Measurements from ENCODE around the gene DNAJC13.
A peak's percentile ranks its signal among the peaks of the same experiment; 100 is the strongest.

The DNAJC13 gene

DNA sequence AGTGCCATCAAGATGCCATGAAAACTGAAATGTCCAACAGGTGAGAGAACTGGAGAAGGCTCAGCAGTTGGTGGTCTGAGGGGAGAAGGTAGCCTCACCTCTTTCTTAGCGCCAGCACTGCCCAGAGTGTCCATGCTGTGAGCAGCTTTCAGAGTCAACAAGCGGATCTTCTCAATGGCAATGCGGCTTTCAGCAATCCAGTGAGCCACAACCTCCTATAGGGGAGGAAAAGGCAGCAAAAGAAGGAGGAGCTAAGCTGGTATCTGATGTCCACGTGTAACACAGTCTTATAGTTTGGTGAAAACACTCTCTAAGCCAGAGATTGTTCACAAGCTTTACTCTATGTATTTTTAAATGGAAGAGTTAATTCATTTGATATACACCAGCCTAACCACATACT lies 143.7 kb downstream of the DNAJC13 start:
- TF ChIP-seq, protein P1, sequence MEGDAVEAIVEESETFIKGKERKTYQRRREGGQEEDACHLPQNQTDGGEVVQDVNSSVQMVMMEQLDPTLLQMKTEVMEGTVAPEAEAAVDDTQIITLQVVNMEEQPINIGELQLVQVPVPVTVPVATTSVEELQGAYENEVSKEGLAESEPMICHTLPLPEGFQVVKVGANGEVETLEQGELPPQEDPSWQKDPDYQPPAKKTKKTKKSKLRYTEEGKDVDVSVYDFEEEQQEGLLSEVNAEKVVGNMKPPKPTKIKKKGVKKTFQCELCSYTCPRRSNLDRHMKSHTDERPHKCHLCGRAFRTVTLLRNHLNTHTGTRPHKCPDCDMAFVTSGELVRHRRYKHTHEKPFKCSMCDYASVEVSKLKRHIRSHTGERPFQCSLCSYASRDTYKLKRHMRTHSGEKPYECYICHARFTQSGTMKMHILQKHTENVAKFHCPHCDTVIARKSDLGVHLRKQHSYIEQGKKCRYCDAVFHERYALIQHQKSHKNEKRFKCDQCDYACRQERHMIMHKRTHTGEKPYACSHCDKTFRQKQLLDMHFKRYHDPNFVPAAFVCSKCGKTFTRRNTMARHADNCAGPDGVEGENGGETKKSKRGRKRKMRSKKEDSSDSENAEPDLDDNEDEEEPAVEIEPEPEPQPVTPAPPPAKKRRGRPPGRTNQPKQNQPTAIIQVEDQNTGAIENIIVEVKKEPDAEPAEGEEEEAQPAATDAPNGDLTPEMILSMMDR (IDR thresholded peaks at IDR 0.05), result no peak
- Histone ChIP-seq H3K27ac (no peak overlapping the region), H3K4me3 (no peak overlapping the region)
- no peak for DNase-seq (ENCODE audit: low spot score)

DNA sequence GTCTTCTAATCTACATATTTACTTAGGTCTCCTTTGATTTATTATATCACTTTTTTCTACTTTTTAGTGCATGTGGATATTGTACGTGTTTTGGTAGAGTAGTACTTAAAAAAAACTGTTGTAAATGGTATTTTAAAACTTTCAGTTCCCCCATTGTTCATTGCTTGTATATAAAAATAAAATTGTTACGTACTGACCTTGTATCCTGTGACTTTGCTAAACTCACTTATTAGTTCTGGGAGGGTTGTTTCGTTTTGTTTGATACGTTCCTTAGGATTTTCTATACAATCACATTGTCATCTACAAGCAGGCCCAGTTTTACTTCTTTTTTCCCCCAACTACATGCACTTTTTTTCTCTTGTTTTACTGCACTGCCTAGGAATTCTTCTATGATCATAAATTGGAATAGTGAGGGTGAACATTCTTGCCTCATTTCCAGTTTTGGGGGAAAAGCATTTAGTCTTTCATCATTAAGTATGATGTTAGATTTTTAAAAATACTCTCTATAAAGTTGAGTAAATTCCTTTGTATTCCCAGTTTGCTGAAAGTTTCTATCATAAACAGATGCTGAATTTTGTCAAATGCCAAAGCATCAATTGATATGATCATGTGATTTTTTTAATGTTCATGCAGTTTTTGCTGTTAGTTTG lies 146.2 kb downstream of the DNAJC13 start:
- TF ChIP-seq, protein P1 (IDR thresholded peaks at IDR 0.05), result no peak
- Histone ChIP-seq H3K4me3 (no peak overlapping the region), H3K27ac (no peak overlapping the region)
- no peak for DNase-seq (ENCODE audit: low spot score)

DNA sequence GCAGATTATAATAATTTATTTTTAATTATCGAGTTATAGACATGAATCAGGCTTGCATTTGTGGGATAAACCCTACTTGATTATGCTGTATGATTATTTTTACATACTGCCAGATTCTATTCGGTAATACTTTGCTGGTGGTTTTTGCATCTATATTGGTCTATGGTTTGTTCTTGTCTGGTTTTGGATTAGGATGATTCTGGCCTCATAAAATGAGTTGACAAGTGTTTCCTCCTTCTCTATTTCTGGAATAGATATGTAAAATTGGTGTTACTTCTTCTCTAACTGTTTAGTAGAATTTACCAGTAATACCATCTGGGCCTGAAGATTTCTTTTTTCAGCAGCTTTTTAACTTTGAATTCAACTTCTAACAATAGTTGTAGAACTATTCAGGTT lies 146.8 kb downstream of the DNAJC13 start:
- DNase-seq (ENCODE audit: low spot score), result no peak
- TF ChIP-seq, protein P1 (IDR thresholded peaks at IDR 0.05), result no peak
- H3K4me3 ChIP-seq, result no peak overlapping the region
- no peak overlapping the region for H3K27ac ChIP-seq

DNA sequence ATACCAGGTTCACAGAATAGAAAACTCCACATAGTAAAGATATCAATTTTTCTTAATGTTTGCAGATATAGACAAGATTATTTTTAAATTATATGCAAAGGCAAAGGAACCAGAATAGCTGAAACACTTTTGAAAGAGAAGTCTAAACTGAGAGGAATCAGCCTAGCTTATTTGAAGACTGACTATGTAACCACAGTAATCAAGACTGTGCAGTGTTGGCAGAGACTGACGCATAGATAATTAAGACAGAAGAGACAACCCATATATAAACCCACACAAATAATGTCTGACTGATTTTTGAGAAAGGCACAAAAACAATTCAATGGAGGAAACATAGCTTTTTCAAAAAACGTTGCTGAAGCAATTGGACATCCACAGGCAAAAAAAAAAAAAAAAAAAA lies 151.1 kb downstream of the DNAJC13 start:
- no peak overlapping the region for H3K4me3 ChIP-seq
- TF ChIP-seq, protein P1 (IDR thresholded peaks at IDR 0.05), result no peak
- DNase-seq (ENCODE audit: low spot score), result no peak
- no peak overlapping the region for H3K27ac ChIP-seq

DNA sequence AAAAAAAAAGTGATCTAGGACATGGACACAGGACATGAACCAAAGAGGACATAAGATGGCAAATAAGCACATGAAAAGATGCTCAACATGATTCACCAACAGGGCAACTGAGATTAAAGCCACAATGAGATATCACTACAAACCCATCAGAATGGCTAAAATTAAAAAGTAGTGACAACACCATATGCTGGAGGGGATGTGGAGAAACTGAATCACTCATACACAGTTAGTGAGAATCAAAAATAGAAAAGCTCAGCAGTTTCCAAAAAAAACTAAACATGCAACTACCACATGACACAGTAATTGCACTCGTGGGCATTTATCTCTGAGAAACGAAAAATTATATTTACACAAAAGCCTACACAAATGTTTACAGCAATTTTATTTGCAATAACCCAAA lies 151.9 kb downstream of the DNAJC13 start:
- no peak overlapping the region for H3K4me3 ChIP-seq
- TF ChIP-seq, protein P1 (IDR thresholded peaks at IDR 0.05), result no peak
- H3K27ac ChIP-seq, result peak overlapping the region; percentile 74 to 80
- no peak for DNase-seq (ENCODE audit: low spot score)

DNA sequence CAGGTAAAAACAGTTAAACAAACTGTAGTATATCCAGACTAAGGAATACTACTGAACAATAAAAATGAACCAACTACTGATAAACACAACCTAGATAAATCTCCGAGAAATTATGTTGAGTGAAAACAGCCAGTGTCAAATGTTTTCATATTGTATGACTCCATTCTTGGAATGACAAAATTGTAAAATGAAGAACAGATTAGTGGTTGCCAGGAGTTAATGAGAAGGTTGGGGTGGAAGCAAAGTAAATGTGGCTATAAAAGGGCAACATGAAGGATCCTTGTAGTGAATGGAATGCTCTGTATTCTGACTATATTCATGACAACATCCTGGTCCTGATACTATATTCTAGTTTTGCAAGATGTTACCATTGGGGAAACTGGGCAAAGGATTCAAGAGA lies 152.3 kb downstream of the DNAJC13 start:
- Histone ChIP-seq H3K27ac (peak overlapping the region; percentile 74 to 80), H3K4me3 (peak overlapping the region; percentile 13)
- TF ChIP-seq, protein P1 (IDR thresholded peaks at IDR 0.05), result no peak
- DNase-seq (ENCODE audit: low spot score), result no peak

DNA sequence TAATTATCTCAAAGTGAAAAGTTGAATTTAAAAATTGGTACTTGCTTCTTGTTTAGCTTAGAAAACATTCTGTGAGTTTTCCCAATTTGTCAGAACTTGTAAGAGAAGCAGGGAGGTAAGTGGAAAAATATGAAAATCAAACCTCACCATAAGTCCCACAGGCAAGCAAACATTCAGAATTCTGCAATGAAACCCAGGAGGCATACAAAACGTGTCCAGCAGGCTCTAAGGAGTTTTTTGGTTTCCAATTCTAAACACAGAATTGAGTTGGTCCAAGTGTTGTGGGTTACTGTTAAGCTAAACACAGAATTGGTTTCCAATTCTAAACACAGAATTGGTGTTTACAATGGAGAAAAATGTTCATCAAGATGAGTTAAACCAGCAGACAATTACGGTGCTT lies 152.7 kb downstream of the DNAJC13 start:
- Histone ChIP-seq H3K4me3 (no peak overlapping the region), H3K27ac (peak overlapping the region; percentile 74 to 80)
- DNase-seq (ENCODE audit: low spot score), result no peak
- TF ChIP-seq, protein P1 (IDR thresholded peaks at IDR 0.05), result no peak
